BJ (cell line): ENCODE measurements around the gene TUBB2A. TPM values are rescaled to one million over a fixed set of nuclear protein-coding genes. Genes with fewer than 3 reads are reported as not detected.
A peak's percentile ranks its signal among the peaks of the same experiment; 100 is the strongest.

Experiments
- CTCF ChIA-PET: fragments of 350-600 bp; formaldehyde crosslinking; extraction: SDS; loops from one replicate; lab custom pipeline; 2021; ENCODE audit warnings: antibody characterized with exemption, inconsistent platforms; lab: Yijun Ruan, JAX
- POLR2A ChIA-PET: fragments of 300-600 bp; sonication (Branson Sonifier 250); formaldehyde crosslinking; extraction: SDS; loops from one replicate; lab custom pipeline; 2021; ENCODE audit warnings: antibody characterized with exemption; lab: Charles Lee
- DNase-seq: peaks from one replicate; pipeline ENCODE4 v3.0.0-alpha.2; 2011; ENCODE audit warnings: low read depth
- H3K27me3 ChIP-seq: 2 replicates; pipeline ENCODE4 v1.6.0; 2011; ENCODE audit warnings: low read length; ENCODE audit not compliant: control insufficient read depth, insufficient read depth
- H3K36me3 ChIP-seq: 2 replicates; pipeline ENCODE4 v1.5.1; 2011; ENCODE audit warnings: low read length; ENCODE audit not compliant: control insufficient read depth, insufficient read depth
- H3K4me3 ChIP-seq: 2 replicates; pipeline ENCODE4 v1.5.1; 2011; ENCODE audit warnings: low read depth, mild to moderate bottlenecking, control low read depth, low read length
- CTCF ChIP-seq: IDR thresholded peaks from 2 replicates; pipeline ENCODE4 v1.5.1; 2011; ENCODE audit warnings: low read depth, mild to moderate bottlenecking, control low read depth, inconsistent platforms, low read length, moderate library complexity; ENCODE audit not compliant: insufficient read depth
- polyA plus RNA-seq: library from polyadenylated mRNA; depleted of rRNA; stranded (reverse); fragments of >200 nt; gene quantifications from 2 replicates; pipeline ENCODE4 v1.2.3, GENCODE V29; 2011

Gene TUBB2A
- polyA plus RNA-seq, 1 experiment, result 184 TPM

DNA sequence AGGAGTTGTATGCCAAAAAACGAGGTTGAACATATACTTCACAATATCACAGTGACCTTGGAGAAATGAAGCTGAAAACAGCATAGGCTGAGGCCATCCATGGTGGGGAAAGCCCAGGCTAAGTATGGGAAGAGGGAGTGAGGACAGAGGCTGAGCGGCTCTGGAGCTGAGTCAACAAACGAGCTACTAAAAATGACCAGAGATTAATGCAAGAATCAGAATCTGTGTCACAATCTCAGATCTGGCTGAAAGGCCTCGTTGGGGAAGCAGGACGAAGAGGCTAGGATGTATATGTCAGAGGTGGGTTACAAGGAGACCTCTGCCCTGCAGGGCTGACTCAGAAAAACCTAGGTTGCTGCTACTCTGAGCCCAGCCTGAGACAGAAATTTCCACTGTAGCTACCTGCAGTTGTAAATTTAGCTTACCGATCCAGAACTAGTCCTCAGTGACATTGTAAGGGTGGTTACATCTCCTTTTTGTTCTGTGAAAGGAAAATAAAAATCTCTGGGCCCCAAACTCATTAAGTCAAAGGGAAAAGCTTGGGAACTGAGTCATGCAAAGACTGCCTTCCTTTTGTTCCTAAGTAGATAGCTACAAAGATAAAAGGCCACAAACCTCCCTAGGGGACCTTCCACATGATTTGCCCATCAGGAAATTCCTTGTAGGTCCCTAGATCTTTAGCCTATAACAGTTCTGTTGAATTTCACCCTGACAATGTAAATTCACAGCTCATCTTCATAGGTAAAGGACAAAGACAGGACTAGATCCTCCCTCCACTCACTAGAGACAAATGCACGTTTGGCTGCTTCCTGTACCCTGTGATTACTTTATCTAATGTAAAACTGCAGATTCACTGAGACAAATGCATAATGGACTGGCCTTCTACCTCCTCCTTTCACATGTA, 8.5 kb upstream of the TUBB2A start:
- Histone ChIP-seq H3K27me3 (no peaks in the 10 kb centered on the region; the same call in 1 of the 2 replicates), H3K36me3 (no peaks in the 10 kb centered on the region), H3K4me3 (no peak overlapping the region)
- CTCF ChIA-PET, result interaction anchor here (0.6 to 2.0 kb wide), 7 partner anchors 8 to 268 kb away, joined by 3 to 6 read pairs (median 3); no protein-coding TSS in a partner anchor
- no peak for TF ChIP-seq CTCF
- POLR2A ChIA-PET, result no interaction called here
- no peak for DNase-seq

GRCh38 chr6:3164388-3164787, 7.0 kb upstream of the TUBB2A start:
- Histone ChIP-seq H3K4me3 (no peak overlapping the region), H3K27me3 (no peaks in the 10 kb centered on the region), H3K36me3 (peaks cover 1% of the 10 kb centered on the region; the same call in 1 of the 2 replicates)
- no peak for TF ChIP-seq CTCF
- POLR2A ChIA-PET, result no interaction called here
- CTCF ChIA-PET, result interaction anchor here (1.1 to 1.7 kb wide), 2 partner anchors 13 to 31 kb away, joined by 3 read pairs; no protein-coding TSS in a partner anchor
- no peak for DNase-seq

- no peaks in the 10 kb centered on the region for H3K27me3 ChIP-seq
- peak overlapping the region; percentile 74 for H3K4me3 ChIP-seq
- POLR2A ChIA-PET, result interaction anchor here (1.0 kb wide), 1 partner anchor 45 kb away, joined by 20 read pairs; no protein-coding TSS in a partner anchor
- peak; percentile 26 for TF ChIP-seq CTCF
- no peak for DNase-seq
- CTCF ChIA-PET, result interaction anchor here (0.8 to 1.8 kb wide), 3 partner anchors 14 to 845 kb away, joined by 3 to 8 read pairs (median 3); no protein-coding TSS in a partner anchor
- peaks cover 1% of the 10 kb centered on the region; the same call in 1 of the 2 replicates for H3K36me3 ChIP-seq
These were observed 5.9 kb upstream of the TUBB2A start for GRCh38 chr6:3163248-3163594.

- CTCF ChIA-PET, result interaction anchor here (0.7 to 1.8 kb wide), 5 partner anchors 15 to 579 kb away, joined by 3 to 10 read pairs (median 3); no protein-coding TSS in a partner anchor
- peak; percentile 33 for TF ChIP-seq CTCF
- POLR2A ChIA-PET, result interaction anchor here (0.6 to 1.0 kb wide), 4 partner anchors 43 to 89 kb away, joined by 3 to 20 read pairs (median 4); no protein-coding TSS in a partner anchor
- no peaks in the 10 kb centered on the region for H3K27me3 ChIP-seq
- no peak for DNase-seq
- peak overlapping the region; percentile 74 for H3K4me3 ChIP-seq
- H3K36me3 ChIP-seq, result peaks cover 1% of the 10 kb centered on the region; the same call in 1 of the 2 replicates
These were observed 5.4 kb upstream of the TUBB2A start for GRCh38 chr6:3162565-3163247.
